ENCODE data around the gene LEKR1.

- no peak for TF ChIP-seq POLR2A (IDR thresholded peaks at IDR 0.05)
- TF ChIP-seq CTCF (IDR thresholded peaks at IDR 0.05): no peak
Observed at GRCh38 chr3:157066335-157067098, 240.4 kb downstream of the LEKR1 start.

Measured in tibial nerve (tissue), 3 donors.